Kidney (tissue), 14 donors: ENCODE measurements around the gene MPDU1. TPM values are rescaled to one million over a fixed set of nuclear protein-coding genes. Genes with fewer than 3 reads are reported as not detected.

Experiments
- DNase-seq, 5 donors: peaks; one replicate each; pipeline ENCODE4 v3.0.0-alpha.2; 2013 to 2020
- FAIRE-seq: peaks from 2 replicates; lab custom pipeline; 2012; peaks lifted over from hg19 to GRCh38; lab: Jason Lieb, UNC
- H3K27ac ChIP-seq, 2 donors: one replicate each; pipeline ENCODE4 v1.7.0; 2013; ENCODE audit warnings: low read depth in 2 of 2, low read length in 2 of 2, inconsistent platforms in 1 of 2
- H3K27me3 ChIP-seq: one replicate; pipeline ENCODE4 v1.7.1; 2013; ENCODE audit warnings: low read length, inconsistent platforms; ENCODE audit not compliant: control insufficient read depth, insufficient read depth
- H3K36me3 ChIP-seq, 3 donors: one replicate each; pipeline versions ENCODE4 v1.7.0 to v1.7.1; 2013; ENCODE audit warnings: low read length in 3 of 3, control low read depth in 1 of 3, inconsistent platforms in 1 of 3; ENCODE audit not compliant: insufficient read depth in 3 of 3, control insufficient read depth in 2 of 3
- H3K4me1 ChIP-seq, 3 donors: one replicate each; pipeline versions ENCODE4 v1.7.0 to v1.7.1; 2013; ENCODE audit warnings: low read length in 3 of 3, inconsistent platforms in 1 of 3, low read depth in 1 of 3; ENCODE audit not compliant: control insufficient read depth in 2 of 3, insufficient read depth in 2 of 3
- H3K4me3 ChIP-seq, 3 donors: one replicate each; pipeline versions ENCODE4 v1.7.0 to v1.8.1; 2013; ENCODE audit warnings: low read length in 3 of 3, control low read depth in 1 of 3, inconsistent platforms in 1 of 3
- H3K9ac ChIP-seq, 3 donors: one replicate each; pipeline versions ENCODE4 v1.7.0 to v1.7.1; 2013; ENCODE audit warnings: low read length in 3 of 3, control low read depth in 1 of 3, inconsistent platforms in 1 of 3
- H3K9me3 ChIP-seq, 3 donors: one replicate each; pipeline versions ENCODE4 v1.7.0 to v1.7.1; 2013; ENCODE audit warnings: low read length in 3 of 3, control low read depth in 1 of 3, inconsistent platforms in 1 of 3; ENCODE audit not compliant: control insufficient read depth in 2 of 3, insufficient read depth in 1 of 3
- CTCF ChIP-seq: IDR thresholded peaks from 3 replicates; pipeline ENCODE4 v1.5.1; 2012; ENCODE audit warnings: mild to moderate bottlenecking, moderate library complexity, borderline replicate concordance; ENCODE audit not compliant: insufficient read depth; ENCODE audit errors: extremely low read depth
- intact Hi-C: fragments of 100-400 bp; cut with DNase I; formaldehyde crosslinking; loops from one replicate; pipeline ENCODE4 v1.11.1; 2022
- polyA plus RNA-seq: library from polyadenylated mRNA; stranded (reverse); fragments of 350-450 nt; fragmentation: Illumina TruSeq; extraction: RNeasy Lipid Tissue Mini Kit (QIAGEN cat#74804); gene quantifications from one replicate; pipeline ENCODE4 v1.2.3, GENCODE V29; 2014; ENCODE audit warnings: low read depth, low replicate concordance; ENCODE audit not compliant: insufficient read depth
- total RNA-seq: library from RNA; stranded (reverse); fragmentation: NEBNext Ultra II Directional; extraction: Animal tissue kit (Norgen Biotek cat#: 25700); gene quantifications from one replicate; pipeline ENCODE4 v1.2.1, GENCODE V29; 2021
- donor health status: control.
- donor health status: control.
- donor health status: control.
- donor health status: control.
- donor health status: control.
- donor health status: DM: yes; HTN: yes; CAD: no.
- donor health status: Normal renal cell carcinoma (clear cell type).

The MPDU1 gene
- total and polyA plus RNA-seq, 2 donors from 2014 or later = 54.2 to 145 TPM

GRCh38 chr17:7558544-7559319, 24.9 kb upstream of the MPDU1 start, which contains the start of gene TNFSF13:
TSS of gene TNFSF13 (plus strand) at chr17:7558750. CDS start at chr17:7559040, 290 bp downstream.
- H3K9me3 ChIP-seq = no peaks in the 10 kb centered on the region
- peak in 2 of 5 donors; percentile 57 to 90 for DNase-seq
- peak within 1 kb of the TSS in 2 of 3 donors; percentile 67 to 92 for H3K9ac ChIP-seq
- peak within 1 kb of the TSS; percentile 26 to 86 (median 65) for H3K4me3 ChIP-seq
- no peaks in the 10 kb centered on the region for H3K27me3 ChIP-seq
- no peaks in the 10 kb centered on the region for H3K36me3 ChIP-seq
- TF ChIP-seq CTCF = no peak
- H3K4me1 ChIP-seq = peaks cover 3 to 45% (median 35%) of the 10 kb centered on the region in 3 donors
- peak within 1 kb of the TSS; percentile 99 to 100 for H3K27ac ChIP-seq
- FAIRE-seq = no peak
- intact Hi-C loops = no loop called here

- no peak for FAIRE-seq
- H3K27me3 ChIP-seq = no peaks in the 10 kb centered on the region
- peaks cover 3 to 49% (median 35%) of the 10 kb centered on the region in 3 donors for H3K4me1 ChIP-seq
- peak overlapping the region in 2 of 3 donors; percentile 65 to 86 for H3K4me3 ChIP-seq
- intact Hi-C loops = no loop called here
- H3K9ac ChIP-seq = peak overlapping the region in 2 of 3 donors; percentile 67 to 92
- peak in 1 of 5 donors; percentile 79 for DNase-seq
- no peaks in the 10 kb centered on the region for H3K9me3 ChIP-seq
- no peak for TF ChIP-seq CTCF
- peak overlapping the region; percentile 99 to 100 for H3K27ac ChIP-seq
- H3K36me3 ChIP-seq = peaks cover 0 to 5% (median 4%) of the 10 kb centered on the region in 3 donors
Measured at GRCh38 chr17:7559320-7560171, 24.1 kb upstream of the MPDU1 start.

- Histone ChIP-seq H3K9ac (peak overlapping the region; percentile 42 to 92 (median 67)), H3K27ac (peak overlapping the region; percentile 99 to 100), H3K36me3 (peaks cover 4 to 14% (median 6%) of the 10 kb centered on the region in 3 donors), H3K4me3 (peak overlapping the region; percentile 50 to 86 (median 65)), H3K9me3 (no peaks in the 10 kb centered on the region), H3K4me1 (peaks cover 3 to 49% (median 35%) of the 10 kb centered on the region in 3 donors), H3K27me3 (no peaks in the 10 kb centered on the region)
- intact Hi-C loops = no loop called here
- FAIRE-seq (no peak), DNase-seq (peak; percentile 82 to 86 (median 85))
- TF ChIP-seq CTCF = peak; percentile 63
Measured at GRCh38 chr17:7560172-7561027, 23.3 kb upstream of the MPDU1 start.
